Sigmoid colon (tissue), 4 donors: ENCODE measurements around the gene STAG1.

Source experiments
- EP300 ChIP-seq, 4 donors: sonication (generic); formaldehyde crosslinking; IDR thresholded peaks; one replicate each; pipeline ENCODE4 v1.6.1; 2017; ENCODE audit warnings: antibody characterized with exemption in 4 of 4
- POLR2A ChIP-seq, 2 donors: fragments of 450-650 bp; IDR thresholded peaks; one replicate each; pipeline ENCODE4 v1.6.1; 2016; ENCODE audit warnings: antibody characterized with exemption in 2 of 2, mild to moderate bottlenecking in 2 of 2, moderate library complexity in 2 of 2
- POLR2AphosphoS5 ChIP-seq, 4 donors: sonication (generic); formaldehyde crosslinking; IDR thresholded peaks; one replicate each; pipeline ENCODE4 v1.6.1; 2017; ENCODE audit warnings: antibody characterized with exemption in 4 of 4
- TF ChIP-seq, protein P1 (sequence below), 4 experiments: fragments of 450-650 bp in 3 of 4; fragments of 200-600 bp in 1 of 4; IDR thresholded peaks; one replicate each; pipeline ENCODE4 v1.5.1; 2016 to 2019; ENCODE audit warnings: antibody characterized with exemption in 4 of 4, mild to moderate bottlenecking in 3 of 4, moderate library complexity in 2 of 4

GRCh38 chr3:136297826-136298225 lies 454.4 kb downstream of the STAG1 start:
- TF ChIP-seq POLR2AphosphoS5 (IDR thresholded peaks at IDR 0.05) = no peak
- no peak for TF ChIP-seq POLR2A (IDR thresholded peaks at IDR 0.05)
- TF ChIP-seq, protein P1, sequence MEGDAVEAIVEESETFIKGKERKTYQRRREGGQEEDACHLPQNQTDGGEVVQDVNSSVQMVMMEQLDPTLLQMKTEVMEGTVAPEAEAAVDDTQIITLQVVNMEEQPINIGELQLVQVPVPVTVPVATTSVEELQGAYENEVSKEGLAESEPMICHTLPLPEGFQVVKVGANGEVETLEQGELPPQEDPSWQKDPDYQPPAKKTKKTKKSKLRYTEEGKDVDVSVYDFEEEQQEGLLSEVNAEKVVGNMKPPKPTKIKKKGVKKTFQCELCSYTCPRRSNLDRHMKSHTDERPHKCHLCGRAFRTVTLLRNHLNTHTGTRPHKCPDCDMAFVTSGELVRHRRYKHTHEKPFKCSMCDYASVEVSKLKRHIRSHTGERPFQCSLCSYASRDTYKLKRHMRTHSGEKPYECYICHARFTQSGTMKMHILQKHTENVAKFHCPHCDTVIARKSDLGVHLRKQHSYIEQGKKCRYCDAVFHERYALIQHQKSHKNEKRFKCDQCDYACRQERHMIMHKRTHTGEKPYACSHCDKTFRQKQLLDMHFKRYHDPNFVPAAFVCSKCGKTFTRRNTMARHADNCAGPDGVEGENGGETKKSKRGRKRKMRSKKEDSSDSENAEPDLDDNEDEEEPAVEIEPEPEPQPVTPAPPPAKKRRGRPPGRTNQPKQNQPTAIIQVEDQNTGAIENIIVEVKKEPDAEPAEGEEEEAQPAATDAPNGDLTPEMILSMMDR (IDR thresholded peaks at IDR 0.05) = no peak
- no peak for TF ChIP-seq EP300 (IDR thresholded peaks at IDR 0.05)
